ENCODE data around the gene ZFPM1. TPM values are rescaled to one million over a fixed set of nuclear protein-coding genes. Genes with fewer than 3 reads are reported as not detected.
A peak's percentile ranks its signal among the peaks of the same experiment; 100 is the strongest.

ZFPM1 gene
- total RNA-seq, 1 donor from 2014 or later, result 1.4 TPM

DNA sequence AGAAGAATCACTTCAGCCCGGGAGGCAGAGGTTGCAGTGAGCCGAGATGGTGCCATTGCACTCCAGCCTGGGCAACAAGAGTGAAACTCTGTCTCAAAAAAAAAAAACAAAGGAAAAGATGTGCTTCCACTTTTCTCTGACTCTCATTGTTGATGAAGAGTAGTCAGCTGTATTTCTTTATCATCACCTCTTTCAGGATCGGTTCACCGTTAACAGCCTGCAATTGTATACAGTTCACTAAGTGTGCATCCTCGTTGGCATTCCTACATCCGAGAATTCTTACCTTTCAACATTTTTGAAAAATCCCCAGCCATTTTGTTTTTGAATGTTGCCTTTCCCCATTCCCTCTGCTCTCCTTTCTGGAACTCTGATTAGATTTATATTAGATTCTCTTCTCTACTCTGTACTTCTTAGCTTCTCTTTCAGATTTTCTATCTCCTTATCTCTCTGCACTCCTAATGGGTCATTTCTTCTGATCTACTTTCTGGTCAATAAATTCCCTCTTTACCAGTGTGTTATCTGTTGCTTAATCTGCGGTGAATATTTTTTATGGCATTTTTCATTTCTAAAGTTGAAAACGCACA is 90.2 kb downstream of the ZFPM1 start:
- no peak for DNase-seq

DNA sequence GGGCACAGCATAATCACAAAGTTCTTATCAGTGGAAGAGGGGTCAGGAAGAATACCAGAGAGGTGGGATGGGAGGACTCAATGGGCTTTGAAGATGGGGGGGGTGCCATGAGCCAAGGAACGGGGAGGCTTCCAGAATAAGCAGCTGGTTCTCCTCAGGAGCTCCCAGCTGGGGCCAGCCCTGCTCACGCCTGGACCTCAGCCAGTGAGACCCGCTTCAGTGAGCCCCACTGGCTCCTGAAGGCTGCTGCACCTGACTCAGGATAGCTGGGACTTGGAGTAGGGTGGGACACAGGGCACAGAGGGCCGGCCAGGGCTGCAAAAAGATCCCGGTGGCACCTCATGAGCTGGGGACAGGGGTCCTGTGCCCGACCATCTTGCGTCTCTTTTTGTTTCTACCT is 92.7 kb downstream of the ZFPM1 start:
- DNase-seq, result no peak

DNA sequence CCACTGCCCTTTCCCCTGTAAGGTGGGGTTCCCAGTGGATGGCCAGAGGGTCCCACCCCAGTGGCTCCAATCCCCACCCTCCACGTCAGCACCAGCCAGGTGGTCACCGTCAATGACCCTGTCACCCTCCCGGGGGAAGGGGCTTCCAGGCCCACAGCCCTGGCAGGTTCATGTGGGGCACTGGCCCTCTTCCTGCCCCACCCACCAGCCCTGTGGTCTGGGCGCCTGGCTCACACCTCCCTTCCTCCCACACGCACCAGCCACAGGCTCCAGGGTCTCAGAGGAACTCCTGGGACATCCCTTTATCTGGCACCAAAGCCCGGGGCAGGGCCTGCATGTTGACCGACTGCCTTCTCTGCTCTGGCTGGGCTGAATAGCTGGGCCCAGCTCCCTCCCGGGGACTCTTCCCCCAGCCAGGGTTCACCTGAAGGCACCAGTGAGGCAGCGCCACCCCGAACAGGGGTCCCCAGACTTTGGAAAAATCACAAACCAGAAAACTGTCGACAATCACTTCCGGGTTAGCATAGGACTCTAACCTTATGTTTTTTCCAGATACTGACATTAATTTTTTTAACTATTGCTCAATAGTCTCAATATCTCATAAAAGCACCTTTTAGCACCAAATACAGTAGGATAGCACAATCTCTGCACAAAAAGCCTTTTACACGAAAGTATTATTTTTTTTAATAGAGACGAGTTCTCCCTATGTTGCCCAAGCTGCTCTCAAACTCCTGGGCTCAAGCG is 95.2 kb downstream of the ZFPM1 start:
- DNase-seq, result no peak

DNA sequence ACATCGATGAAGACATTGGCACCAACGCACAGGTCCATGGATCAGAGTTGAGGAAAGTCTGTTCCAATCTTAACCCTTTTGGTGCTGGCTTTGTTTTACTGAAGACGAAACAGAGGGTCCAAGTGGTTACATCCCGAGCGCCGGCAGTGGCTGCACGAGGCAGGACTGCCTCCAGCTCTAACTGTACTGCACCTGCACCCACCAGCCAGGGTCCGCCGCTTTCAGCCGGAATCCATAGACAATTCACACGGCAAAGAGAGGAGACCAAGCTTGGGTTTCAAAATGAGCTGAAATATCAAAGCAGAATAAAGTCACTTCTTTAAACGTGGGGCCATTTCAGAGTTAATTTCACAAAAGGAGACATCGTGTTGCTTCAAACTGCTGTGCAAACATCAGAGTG is 95.9 kb downstream of the ZFPM1 start:
- DNase-seq, result no peak

DNA sequence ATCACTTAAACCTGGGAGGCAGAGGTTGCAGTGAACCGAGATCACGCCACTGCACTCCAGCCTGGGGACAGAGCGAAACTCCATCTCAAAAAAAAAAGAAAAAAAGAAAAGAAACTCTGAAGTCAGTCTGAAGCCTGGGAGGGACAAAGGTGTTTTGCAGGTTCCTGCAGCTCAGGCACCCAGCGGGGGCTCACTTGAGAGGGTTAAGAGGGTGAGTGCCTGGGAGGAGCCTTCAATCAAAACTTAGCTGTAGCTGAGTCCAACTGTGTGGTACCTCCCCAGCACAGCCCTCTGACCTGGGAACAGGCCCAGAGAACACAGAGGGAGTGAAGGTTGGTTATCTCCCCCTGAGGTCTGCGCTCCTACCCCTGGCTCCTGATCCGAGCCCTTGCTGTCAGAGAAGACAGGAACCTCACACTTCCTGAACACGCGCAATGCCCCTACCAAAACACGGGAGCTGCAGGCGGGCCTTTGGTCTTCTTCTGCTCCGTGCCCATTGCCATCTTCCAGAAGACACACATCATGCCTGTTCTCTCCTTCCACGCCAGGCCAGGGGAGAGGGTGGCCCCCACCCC is 96.7 kb downstream of the ZFPM1 start:
- DNase-seq, result no peak

DNA sequence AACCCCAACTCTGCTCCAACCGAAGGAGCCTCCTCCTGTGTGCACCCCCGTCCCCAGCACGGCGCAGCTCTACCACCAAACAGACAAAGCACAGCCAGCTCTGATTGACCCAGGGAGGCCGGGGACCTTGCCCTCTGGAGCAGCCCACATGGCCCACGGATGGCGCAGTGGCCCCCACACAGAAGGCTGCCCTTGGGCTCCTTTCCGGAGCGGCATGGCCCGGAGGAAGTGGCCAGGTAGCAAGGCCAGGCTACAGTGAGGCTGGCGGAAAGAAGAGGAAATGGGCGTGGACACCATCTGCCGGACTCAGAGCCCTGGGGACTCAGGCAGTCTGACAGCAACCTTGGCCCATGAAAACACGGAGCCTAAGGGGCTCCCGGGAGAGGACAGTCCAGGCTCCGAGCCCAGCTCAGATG is 97.2 kb downstream of the ZFPM1 start:
- no peak for DNase-seq

DNA sequence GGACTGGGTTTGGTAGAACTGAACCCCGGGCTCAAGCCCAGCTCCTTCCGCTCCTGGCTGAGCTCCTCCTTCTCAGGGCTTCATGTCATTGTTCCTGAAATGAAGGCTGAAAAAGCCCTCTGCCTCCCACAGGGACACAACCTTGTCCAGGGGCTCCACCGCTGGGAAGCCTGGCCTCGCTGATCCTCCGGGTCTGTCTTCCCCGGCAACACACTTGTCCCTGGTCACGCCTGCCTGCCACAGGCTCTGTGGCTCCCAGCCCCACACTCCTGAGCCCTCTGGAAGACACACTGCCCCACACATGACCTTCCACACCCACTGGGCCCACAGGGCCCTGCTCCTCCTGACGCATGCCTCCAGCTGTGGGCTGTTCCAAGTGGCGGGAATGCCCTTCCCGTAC is 99.1 kb downstream of the ZFPM1 start:
- DNase-seq, result no peak

DNA sequence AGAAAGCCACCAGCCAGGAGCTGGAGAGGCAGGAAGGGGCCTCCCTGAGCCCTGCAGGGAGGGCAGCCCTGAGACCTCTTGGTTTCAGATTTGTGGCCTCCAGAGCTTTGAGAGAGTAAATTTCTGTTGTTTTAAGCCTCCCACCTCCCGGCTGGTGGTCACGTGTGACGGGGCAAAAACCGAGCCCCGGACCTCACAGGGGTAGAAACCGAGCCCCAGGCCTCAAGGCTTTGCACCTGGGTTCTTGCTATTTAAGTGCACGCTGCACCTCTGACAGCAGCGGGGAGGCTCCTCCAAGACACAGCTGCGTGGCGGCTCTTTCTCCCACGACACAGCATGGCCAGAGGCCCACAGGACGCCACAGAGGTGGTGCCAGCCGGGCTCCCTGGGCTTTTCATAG is 99.7 kb downstream of the ZFPM1 start:
- DNase-seq, result no peak

DNA sequence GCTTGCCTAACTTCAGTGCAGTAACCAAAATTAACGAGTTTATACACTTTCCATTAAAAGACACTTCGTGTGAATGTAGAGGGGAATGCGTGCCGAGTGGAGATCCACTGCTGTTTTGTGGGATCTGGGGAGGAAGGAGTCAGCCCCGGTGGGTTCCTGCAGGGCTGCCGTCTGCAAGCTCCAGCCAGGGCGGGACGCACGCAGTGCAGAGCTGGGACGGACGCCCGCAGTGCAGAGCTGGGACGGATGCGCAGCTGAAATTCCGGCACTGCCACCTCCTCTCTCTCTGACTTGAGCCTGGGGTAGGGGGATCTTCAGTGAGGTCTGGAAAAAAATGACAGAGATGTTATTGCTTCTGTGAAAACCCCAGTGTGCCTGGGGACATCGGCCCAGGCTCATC is 100.7 kb downstream of the ZFPM1 start:
- DNase-seq, result no peak

DNA sequence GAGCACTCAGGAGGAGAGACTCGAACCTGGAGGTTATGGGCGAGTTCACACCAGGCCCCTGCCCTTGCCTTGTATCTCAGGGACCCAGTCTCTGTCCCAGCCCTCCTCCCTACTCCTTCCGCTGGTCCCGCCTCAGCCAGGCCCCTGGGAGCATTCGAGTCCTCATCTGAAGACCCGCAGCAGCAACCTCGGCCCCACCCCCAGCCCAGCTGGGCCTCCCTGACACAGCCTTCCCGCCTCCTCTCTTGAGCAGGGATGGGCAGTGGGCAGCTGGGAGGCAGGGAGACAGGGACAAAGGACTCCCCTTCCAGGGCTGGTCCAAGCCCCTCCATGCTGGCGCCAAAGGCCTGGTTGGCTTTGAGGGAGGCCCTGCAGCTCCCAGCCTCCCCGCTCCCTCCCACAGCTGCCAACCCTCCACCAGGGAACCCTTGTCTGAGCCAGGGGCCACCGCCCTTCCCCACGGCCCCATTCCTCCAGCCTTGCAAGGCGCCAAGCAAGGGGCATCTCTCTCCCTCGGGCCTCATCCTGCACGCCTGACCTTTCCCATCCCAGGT is 101.7 kb downstream of the ZFPM1 start:
- no peak for DNase-seq

DNA sequence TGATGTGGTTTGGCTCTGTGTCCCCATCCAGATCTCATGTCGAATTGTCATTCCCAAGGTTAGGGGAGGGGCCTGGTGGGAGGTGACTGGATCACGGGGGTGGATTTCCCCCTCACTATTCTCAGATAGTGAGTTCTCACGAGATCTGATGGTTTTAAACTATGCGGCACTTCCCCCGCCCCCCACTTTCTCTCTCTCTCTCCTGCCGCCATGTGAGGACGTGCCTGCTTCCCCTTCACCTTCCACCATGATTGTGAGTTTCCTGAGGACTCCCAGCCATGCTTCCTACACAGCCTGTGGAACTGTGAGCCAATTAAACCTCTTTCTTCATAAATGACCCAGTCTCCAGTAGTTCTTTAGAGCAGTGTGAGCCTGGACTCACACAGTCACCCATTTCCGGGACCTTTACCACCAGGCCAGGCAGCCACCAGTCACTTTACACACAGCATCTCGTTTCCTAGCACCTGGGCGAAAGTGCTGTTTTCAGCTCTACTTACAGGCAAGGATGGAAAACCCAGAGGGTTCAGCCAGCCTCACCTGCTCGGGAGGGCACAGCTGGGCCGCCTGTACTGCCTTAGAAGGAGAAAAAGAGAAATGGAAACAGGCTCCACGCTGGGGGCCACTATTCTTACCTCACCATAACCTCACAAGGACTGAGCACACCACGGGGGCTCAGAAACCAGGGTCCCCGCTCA is 103.4 kb downstream of the ZFPM1 start:
- no peak for DNase-seq

DNA sequence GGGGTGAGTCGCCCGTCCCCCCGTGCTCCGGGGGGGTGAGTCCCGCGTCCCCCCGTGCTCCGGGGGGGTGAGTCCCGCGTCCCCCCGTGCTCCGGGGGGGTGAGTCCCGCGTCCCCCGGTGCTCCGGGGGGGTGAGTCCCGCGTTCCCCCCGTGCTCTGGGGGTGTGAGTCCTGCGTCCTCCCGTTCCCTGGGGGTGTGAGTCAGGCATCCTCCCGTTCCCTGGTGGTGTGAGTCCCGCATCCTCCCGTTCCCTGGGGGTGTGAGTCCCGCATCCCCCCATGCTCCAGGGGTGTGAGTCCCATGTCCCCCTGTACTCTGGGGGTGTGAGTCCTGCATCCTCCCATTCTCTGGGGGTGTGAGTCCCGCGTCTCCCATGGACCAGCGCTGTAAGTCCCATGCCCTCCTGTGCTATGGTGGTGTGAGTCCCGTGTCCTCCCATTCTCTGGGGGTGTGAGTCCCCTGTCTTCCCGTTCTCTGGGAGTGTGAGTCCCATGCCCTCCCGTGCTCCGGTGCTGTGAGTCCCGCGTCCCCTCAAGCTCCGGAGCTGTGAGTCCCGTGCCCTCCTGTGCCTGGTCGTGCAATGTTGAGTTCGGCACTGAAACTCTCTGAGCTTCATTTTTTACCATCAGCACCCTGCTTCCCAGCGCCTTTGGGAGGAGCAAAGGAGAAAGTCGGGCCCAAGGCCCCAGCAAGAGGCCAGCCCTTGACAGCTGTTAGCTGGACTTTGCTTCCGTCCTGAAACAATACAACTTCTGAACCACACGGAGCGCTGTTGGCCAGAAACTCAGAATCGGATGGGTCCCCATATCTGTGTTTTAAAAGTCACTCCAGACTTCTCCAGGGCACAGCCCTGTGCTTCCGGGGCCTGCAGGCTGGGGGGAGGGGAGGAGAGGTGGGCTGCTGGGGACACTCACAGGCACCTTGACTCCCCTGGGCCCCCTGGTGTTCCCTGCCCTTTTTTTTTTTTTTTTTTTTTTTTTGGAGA is 105.7 kb downstream of the ZFPM1 start:
- DNase-seq, result peak; percentile 86

DNA sequence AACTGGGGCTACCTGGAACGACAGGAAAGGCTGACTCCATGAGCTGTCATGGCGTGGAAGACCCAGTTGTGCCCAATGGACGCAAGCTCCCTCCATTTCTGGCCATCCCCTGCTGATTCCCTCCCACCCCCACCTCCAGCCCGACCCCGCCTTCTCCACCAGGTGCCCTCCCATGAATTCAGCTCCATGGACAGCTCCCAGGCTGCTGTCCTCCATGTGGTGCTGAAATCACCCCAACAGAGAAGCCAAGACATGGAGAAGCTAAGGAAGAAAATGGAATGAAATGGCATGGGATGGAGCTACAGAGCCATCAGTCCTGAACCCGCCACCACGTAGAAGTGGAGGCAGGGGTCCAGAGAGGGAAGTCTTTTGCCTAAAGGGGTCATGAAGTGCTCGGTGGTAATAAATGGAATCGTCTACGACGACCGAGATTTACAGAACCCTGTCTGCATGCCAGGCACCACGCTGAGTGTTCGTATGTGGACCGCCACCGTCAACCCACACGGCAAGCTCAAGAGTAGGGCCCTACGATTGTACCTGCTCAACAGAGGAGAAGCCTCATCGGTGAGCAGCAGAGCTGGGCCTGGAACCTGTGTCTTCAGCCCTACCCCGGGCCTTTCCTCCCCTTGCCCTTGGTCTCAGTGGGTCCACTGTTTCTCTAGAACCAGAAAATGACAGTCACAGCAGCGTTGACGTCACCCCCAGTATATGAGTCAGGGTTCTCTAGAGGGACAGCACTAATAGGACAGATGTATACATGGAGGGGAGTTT is 107.8 kb downstream of the ZFPM1 start:
- DNase-seq, result peak; percentile 39

DNA sequence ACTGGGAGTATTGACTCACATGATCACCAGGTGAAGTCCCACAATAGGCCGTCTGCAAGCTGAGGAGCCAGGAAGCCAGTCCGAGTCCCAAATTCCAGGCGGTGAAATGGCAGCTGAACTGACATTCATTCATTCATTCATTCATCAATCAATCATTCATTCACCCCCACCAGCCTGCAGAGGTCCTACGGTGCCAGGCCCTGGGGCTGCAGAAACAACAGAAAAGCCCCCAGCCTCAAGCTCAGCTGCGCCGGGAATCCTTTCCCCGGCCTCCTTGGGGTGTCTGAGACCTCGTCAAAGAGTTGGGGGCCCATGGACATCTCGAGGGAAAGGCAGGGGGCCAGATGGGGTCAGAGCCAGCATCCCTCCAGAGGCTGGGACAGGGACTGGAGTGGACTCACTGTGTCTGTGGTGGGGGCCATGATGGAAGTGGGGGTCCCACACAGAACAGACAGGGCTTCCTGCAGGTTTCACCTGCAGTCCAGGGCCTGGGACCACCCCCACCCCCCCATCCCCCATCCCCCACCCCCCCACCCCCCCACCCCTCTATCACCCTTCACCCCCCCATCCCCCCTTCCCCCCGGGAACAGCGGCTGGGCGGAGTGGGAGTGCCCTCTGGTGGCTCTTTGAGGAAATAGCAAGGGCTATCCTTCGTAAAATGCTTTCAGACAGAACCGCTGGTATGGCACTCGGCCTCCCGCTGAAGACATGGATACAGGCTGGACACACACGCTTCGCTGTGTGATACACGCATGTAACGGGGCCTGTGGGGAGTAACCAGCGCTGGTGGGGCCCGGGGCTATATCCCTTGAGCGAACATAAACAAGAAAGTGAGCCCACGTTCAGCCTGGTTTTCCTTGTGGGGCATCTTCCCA is 108.6 kb downstream of the ZFPM1 start:
- peak; percentile 67 for DNase-seq

DNA sequence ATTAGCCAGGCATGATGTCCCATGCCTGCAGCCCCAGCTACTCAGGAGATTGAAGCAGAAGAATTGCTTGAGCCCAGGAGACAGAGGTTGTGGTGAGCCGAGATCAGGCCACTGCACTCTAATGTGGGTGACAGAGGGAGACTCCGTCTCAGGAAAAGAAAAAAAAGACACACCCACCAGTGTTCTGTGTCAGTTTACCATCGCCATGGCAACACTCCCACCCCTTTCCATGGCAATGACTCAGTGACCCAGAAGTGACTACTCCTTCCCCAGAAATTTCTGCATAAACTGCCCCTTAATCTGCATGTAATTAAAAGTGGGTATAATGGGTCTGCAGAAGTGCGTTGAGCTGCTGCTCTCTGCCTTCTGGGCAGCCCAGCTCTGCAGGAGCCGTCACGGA is 113.1 kb downstream of the ZFPM1 start:
- DNase-seq, result peak; percentile 39

DNA sequence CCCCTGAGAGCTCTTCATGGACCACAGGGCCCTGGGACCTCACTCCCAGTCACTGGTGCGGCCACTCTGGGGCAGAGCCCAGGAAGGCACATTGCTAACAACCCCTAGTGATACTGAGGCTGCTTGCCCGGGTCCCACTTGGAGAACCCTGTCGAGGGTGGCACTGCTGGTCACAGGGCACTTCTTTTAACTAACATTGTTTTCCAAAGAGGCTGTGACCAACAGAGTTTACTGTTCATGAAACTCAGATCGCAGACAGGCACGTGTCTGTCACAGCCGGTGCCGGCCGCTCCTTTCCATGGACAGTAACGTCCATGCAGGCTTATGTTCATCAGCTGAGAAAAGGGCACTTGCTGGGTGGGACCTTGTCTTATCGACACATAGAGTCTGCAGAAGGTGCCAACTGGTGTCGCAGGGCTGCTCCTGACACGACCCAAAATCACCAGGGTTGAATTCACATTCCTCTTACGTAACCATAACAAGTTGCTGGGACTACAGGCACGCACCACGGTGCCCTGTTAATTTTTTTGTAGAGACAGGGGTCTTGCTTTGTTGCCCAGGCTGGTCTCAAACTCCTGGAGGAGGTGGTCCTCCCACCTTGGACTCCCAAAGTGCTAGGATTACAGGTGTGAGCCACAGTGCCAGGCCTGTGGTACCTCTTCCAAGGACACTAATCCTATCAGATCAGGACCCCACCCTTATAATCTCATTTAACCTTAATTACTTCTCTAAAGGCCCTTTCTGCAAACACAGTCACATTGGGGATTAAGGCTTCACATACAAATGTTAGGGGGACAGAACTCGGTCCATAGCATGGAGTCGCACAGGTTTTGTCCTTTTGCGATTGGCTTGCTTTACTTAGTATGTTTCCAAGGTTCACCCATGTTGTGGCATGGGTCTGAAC is 115.9 kb downstream of the ZFPM1 start:
- no peak for DNase-seq

DNA sequence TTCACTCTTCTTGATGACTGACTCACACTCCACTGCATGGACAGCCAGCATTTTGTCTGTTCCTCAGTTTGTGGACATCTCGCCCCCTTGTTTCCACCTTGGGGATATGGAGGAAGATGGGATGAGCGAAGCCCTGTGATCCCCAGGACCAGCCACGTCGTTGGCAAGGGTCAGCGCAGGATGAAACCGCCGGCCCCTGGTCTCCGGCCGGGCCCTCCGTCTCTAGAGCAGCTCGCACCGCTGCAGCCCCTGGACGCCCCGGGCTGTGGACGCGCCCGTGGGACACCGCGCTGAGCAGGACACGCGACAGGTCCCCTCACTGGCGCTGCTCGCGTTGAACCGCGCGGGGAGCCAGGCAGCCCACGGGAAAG is 116.5 kb downstream of the ZFPM1 start:
- DNase-seq, result no peak

DNA sequence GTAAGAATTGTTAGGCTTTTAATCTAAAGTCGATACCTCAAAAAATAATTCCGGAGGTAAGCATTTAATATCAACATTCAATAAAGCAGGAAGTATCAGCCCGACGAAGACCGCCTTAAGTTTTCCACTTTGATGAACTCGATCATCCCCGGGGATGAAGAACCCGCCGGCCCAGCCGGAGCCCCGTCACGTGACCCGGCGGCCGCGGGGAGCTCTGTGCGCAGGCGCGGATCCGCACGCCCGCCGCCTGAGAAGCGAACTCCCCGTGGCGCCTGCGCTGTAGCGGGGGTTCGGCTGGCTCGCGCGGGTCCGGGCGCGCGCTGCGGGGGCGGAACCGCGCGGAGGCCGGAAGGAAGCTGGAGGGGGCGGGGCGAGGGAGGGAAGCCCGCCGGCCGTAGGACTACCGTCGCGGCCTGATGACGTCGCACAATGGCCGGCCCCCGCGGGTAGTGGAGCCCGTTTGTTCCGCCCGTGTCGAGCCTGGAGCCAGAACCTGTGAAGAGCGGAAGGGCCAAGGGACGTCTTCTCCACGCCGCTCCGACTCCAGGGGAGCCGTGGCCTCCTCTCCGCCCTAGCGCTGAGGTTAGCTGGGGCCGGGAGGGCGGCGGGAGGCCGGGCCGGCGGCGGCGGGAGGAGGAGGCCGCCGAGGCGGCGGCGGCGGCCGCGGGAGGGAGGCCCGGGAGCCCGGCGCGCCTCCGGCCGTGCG is 117.1 kb downstream of the ZFPM1 start, which contains the start of gene ZC3H18:
Gene ZC3H18, plus strand, starts transcription at position 419 of the 706 bp plus-strand sequence. CDS start 6,721 bp downstream, outside the sequence.
- DNase-seq, result peak; percentile 98
